IMR-90 (cell line): ENCODE data around the gene PLTP. TPM values are rescaled to one million over a fixed set of nuclear protein-coding genes. Genes with fewer than 3 reads are reported as not detected.

Experiments used
- ATAC-seq: fragments of 200-7000 bp; cut with Tn5 transposase; 2 replicates; pipeline ENCODE4 v1.9.1; 2020; ENCODE audit warnings: low read depth, mild to moderate bottlenecking, moderate library complexity
- BruUV-seq: library from RNA; stranded (reverse); fragments of 400-500 nt; replicated peaks from 2 replicates; lab custom pipeline; 2021; lab: Mats Ljungman, UMichigan
- CTCF ChIA-PET: fragments of 300-600 bp; formaldehyde crosslinking; extraction: SDS; loops from one replicate; lab custom pipeline; 2021; ENCODE audit warnings: antibody characterized with exemption; lab: Yijun Ruan, JAX
- POLR2A ChIA-PET: fragments of 300-600 bp; sonication (Branson Sonifier 250); formaldehyde crosslinking; loops from one replicate; lab custom pipeline; 2022; ENCODE audit warnings: antibody characterized with exemption; ENCODE audit not compliant: unreplicated experiment; lab: Charles Lee
- DNase-seq: peaks from one replicate; pipeline ENCODE4 v3.0.0; 2013
- H2AFZ ChIP-seq: replicated peaks from 2 replicates; pipeline ENCODE3; 2013; ENCODE audit warnings: low read length, mild to moderate bottlenecking; ENCODE audit not compliant: poor library complexity
- H2AK5ac ChIP-seq: 2 replicates; pipeline ENCODE4 v1.6.1; 2013; ENCODE audit warnings: low read depth, low read length, inconsistent platforms
- H2AK9ac ChIP-seq: replicated peaks from 2 replicates; pipeline ENCODE3; 2013; ENCODE audit warnings: mild to moderate bottlenecking, low read depth, low read length, moderate library complexity; ENCODE audit not compliant: poor library complexity
- H2BK120ac ChIP-seq: 2 replicates; pipeline ENCODE4 v1.6.1; 2013; ENCODE audit warnings: low read depth, low read length, inconsistent platforms
- H2BK15ac ChIP-seq: 3 replicates; pipeline ENCODE4 v1.6.1; 2013; ENCODE audit warnings: low read depth, low read length, inconsistent platforms
- H2BK20ac ChIP-seq: 2 replicates; pipeline ENCODE4 v1.6.1; 2013; ENCODE audit warnings: low read depth, mild to moderate bottlenecking, inconsistent platforms, low read length, moderate library complexity
- H2BK5ac ChIP-seq: 2 replicates; pipeline ENCODE4 v1.6.1; 2013; ENCODE audit warnings: mild to moderate bottlenecking, low read depth, low read length, inconsistent platforms; ENCODE audit not compliant: poor library complexity, severe bottlenecking
- H3K14ac ChIP-seq: replicated peaks from 2 replicates; pipeline ENCODE4 v1.6.1; 2013; ENCODE audit warnings: low read depth, low read length, inconsistent platforms
- H3K18ac ChIP-seq: 2 replicates; pipeline ENCODE4 v1.6.1; 2013; ENCODE audit warnings: low read depth, low read length, control low read depth
- H3K23ac ChIP-seq: 2 replicates; pipeline ENCODE4 v1.6.1; 2013; ENCODE audit warnings: low read depth, low read length, inconsistent platforms
- H3K27ac ChIP-seq: 2 replicates; pipeline ENCODE4 v1.5.1; 2013; ENCODE audit warnings: mild to moderate bottlenecking, control low read depth, low read length; ENCODE audit not compliant: insufficient read depth
- H3K27me3 ChIP-seq: 2 replicates; pipeline ENCODE4 v1.6.1; 2013; ENCODE audit warnings: low read length; ENCODE audit not compliant: control insufficient read depth, insufficient read depth
- H3K36me3 ChIP-seq: 2 replicates; pipeline ENCODE4 v1.6.1; 2013; ENCODE audit warnings: low read length, mixed read lengths; ENCODE audit not compliant: control insufficient read depth, insufficient read depth
- H3K4ac ChIP-seq: 2 replicates; pipeline ENCODE4 v1.6.1; 2013; ENCODE audit warnings: low read depth, low read length, inconsistent platforms
- H3K4me1 ChIP-seq: 2 replicates; pipeline ENCODE4 v1.6.1; 2013; ENCODE audit warnings: low read length, mixed read lengths; ENCODE audit not compliant: control insufficient read depth, insufficient read depth
- H3K4me2 ChIP-seq: 2 replicates; pipeline ENCODE4 v1.6.1; 2013; ENCODE audit warnings: low read depth, mild to moderate bottlenecking, control low read depth, low read length, moderate library complexity
- H3K4me3 ChIP-seq: 2 replicates; pipeline ENCODE4 v1.5.1; 2013; ENCODE audit warnings: low read depth, mild to moderate bottlenecking, control low read depth, low read length, moderate library complexity; ENCODE audit not compliant: insufficient read depth
- H3K56ac ChIP-seq: 2 replicates; pipeline ENCODE4 v1.6.1; 2013; ENCODE audit warnings: low read length, inconsistent platforms; ENCODE audit not compliant: insufficient read depth; ENCODE audit errors: extremely low read depth
- H3K79me1 ChIP-seq, 2 experiments: 2 replicates each; pipeline ENCODE4 v1.6.1; 2013; ENCODE audit warnings: low read length in 2 of 2, inconsistent platforms in 1 of 2, low read depth in 1 of 2
- H3K9ac ChIP-seq: 2 replicates; pipeline ENCODE4 v1.6.1; 2013; ENCODE audit warnings: low read depth, low read length, control low read depth
- H3K9me1 ChIP-seq: 2 replicates; pipeline ENCODE4 v1.6.1; 2013; ENCODE audit warnings: low read length, inconsistent platforms; ENCODE audit not compliant: insufficient read depth
- H3K9me3 ChIP-seq: 2 replicates; pipeline ENCODE4 v1.6.1; 2013; ENCODE audit warnings: low read length; ENCODE audit not compliant: control insufficient read depth, insufficient read depth
- H4K20me1 ChIP-seq: 2 replicates; pipeline ENCODE4 v1.6.1; 2013; ENCODE audit warnings: low read length, inconsistent platforms; ENCODE audit not compliant: insufficient read depth
- H4K5ac ChIP-seq: 2 replicates; pipeline ENCODE4 v1.6.1; 2013; ENCODE audit warnings: mild to moderate bottlenecking, low read depth, low read length, control low read depth
- H4K8ac ChIP-seq, 2 experiments: 2 replicates each; pipeline ENCODE4 v1.6.1; 2013; ENCODE audit warnings: low read depth in 2 of 2, low read length in 2 of 2, control low read depth in 1 of 2, inconsistent platforms in 1 of 2
- H4K91ac ChIP-seq: 2 replicates; pipeline ENCODE4 v1.6.1; 2013; ENCODE audit warnings: low read depth, low read length, inconsistent platforms; ENCODE audit not compliant: insufficient read depth
- BHLHE40 ChIP-seq: fragments of 150-350 bp; IDR thresholded peaks from 2 replicates; pipeline ENCODE4 v1.6.1; 2016; ENCODE audit warnings: mild to moderate bottlenecking, low read depth, low read length
- CHD1 ChIP-seq: IDR thresholded peaks from 2 replicates; pipeline ENCODE4 v1.6.1; 2012; ENCODE audit warnings: low read depth, low read length, improper control_type of control experiment
- FOS ChIP-seq: fragments of 150-350 bp; IDR thresholded peaks from 2 replicates; pipeline ENCODE4 v1.6.1; 2016; ENCODE audit warnings: low read depth, low read length
- MAFK ChIP-seq: IDR thresholded peaks from 2 replicates; pipeline ENCODE4 v1.6.1; 2012; ENCODE audit warnings: low read depth, low read length, improper control_type of control experiment
- MAZ ChIP-seq: IDR thresholded peaks from 2 replicates; pipeline ENCODE4 v1.6.1; 2012; ENCODE audit warnings: low read depth, mild to moderate bottlenecking, low read length, improper control_type of control experiment, moderate library complexity, borderline replicate concordance
- NFE2L2 ChIP-seq: fragments of 150-350 bp; IDR thresholded peaks from 2 replicates; pipeline ENCODE4 v1.6.1; 2016; ENCODE audit warnings: low read depth, mild to moderate bottlenecking, low read length
- POLR2A ChIP-seq: IDR thresholded peaks from 2 replicates; pipeline ENCODE4 v1.6.1; 2012; ENCODE audit warnings: mild to moderate bottlenecking, low read depth, low read length
- RAD21 ChIP-seq: IDR thresholded peaks from 2 replicates; pipeline ENCODE4 v1.6.1; 2012; ENCODE audit warnings: low read length, improper control_type of control experiment
- RCOR1 ChIP-seq: IDR thresholded peaks from 2 replicates; pipeline ENCODE4 v1.6.1; 2012; ENCODE audit warnings: mild to moderate bottlenecking, low read length, improper control_type of control experiment; ENCODE audit not compliant: insufficient replicate concordance
- RFX5 ChIP-seq: IDR thresholded peaks from 2 replicates; pipeline ENCODE4 v1.8.0; 2012; ENCODE audit warnings: low read depth, mild to moderate bottlenecking, low read length, moderate library complexity
- WGBS, 2 experiments: methylation state at CpG; one replicate each; pipeline versions ENCODE4 v1.1.5 to v1.1.7; 2013; ENCODE audit warnings: missing lambda C conversion rate in 2 of 2; ENCODE audit not compliant: insufficient read length in 1 of 2; ENCODE audit errors: extremely low coverage in 2 of 2; 5-methylcytosine and 5-hydroxymethylcytosine counted together
- dilution Hi-C: fragments of 300-500 bp; cut with HindIII; formaldehyde crosslinking; loops from one replicate; pipeline ENCODE4 v1.14.3; 2018; ENCODE audit warnings: low sequenced_read_pairs; ENCODE audit not compliant: unreplicated experiment
- in situ Hi-C: fragments of 300-500 bp; cut with MboI; formaldehyde crosslinking; loops from 3 replicates; pipeline ENCODE4 v1.14.3; 2019; ENCODE audit warnings: low sequenced_read_pairs, inconsistent platforms, mixed read lengths
- intact Hi-C: fragments of 100-400 bp; cut with micrococcal nuclease; formaldehyde crosslinking; loops from 2 replicates; pipeline ENCODE4 v1.10.0; 2022
- polyA plus RNA-seq, 3 experiments: library from polyadenylated mRNA; depleted of rRNA; stranded (reverse); fragments of >200 nt; gene quantifications; 2 replicates each; pipeline ENCODE4 v1.2.3, GENCODE V29; 2012; ENCODE audit warnings: low replicate concordance in 1 of 3
- total RNA-seq: library from RNA; depleted of rRNA; stranded (reverse); fragments of >200 nt; gene quantifications from 2 replicates; pipeline ENCODE4 v1.2.3, GENCODE V29; 2012
- TF ChIP-seq, protein P1 (sequence below): fragments of 150-350 bp; IDR thresholded peaks from 2 replicates; pipeline ENCODE4 v1.6.1; 2017; ENCODE audit warnings: mild to moderate bottlenecking, antibody characterized with exemption, low read length, low read depth
- TF ChIP-seq, protein P2 (sequence below): fragments of 150-350 bp; IDR thresholded peaks from 2 replicates; pipeline ENCODE4 v1.6.1; 2016; ENCODE audit warnings: low read depth, mild to moderate bottlenecking, low read length, moderate library complexity, borderline replicate concordance
- TF ChIP-seq, protein P3 (sequence below): conservative IDR thresholded peaks from 2 replicates; pipeline ENCODE4 v1.5.1; 2012; ENCODE audit warnings: mild to moderate bottlenecking, low read depth, low read length, improper control_type of control experiment

PLTP gene
- total and polyA plus RNA-seq, 2 of the 4 experiments (the other 2 are of a cell fraction), result 5.4 to 55.8 TPM

DNA sequence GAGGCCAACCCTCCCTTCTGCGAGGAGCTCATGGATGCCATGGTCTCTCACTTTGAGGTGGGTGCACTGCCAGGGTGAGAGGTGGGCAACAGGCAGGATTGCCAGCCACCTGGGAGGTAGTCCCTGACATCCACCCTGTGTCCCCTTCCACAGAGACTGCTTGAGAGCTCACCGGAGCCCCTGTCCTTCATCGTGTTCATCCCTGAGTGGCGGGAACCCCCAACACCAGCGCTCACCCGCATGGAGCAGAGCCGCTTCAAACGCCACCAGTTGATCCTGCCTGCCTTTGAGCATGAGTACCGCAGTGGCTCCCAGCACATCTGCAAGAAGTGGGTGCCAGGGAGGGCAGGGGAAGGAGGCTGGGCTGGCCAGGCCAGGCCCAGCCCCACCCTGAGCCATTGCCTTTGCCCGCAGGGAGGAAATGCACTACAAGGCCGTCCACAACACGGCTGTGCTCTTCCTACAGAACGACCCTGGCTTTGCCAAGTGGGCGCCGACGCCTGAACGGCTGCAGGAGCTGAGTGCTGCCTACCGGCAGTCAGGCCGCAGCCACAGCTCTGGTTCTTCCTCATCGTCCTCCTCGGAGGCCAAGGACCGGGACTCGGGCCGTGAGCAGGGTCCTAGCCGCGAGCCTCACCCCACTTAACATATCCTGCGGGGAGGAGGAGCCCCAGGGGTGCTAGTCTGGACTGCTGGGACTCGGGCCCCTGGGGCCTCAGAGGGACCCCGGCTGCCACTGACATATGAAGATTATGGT is 35.3 kb upstream of the PLTP start:
- POLR2A ChIA-PET, result no interaction called here

More for the DNA sequence above, 35.3 kb upstream of the PLTP start:
- H3K9me1 ChIP-seq, result 0 out of 2 replicates have a peak, but pooled peaks cover 3% of the 10 kb centered on the region
- no TSS peak for BruUV-seq
- H3K36me3 ChIP-seq, result peaks cover 89% of the 10 kb centered on the region
- H3K9me3 ChIP-seq, result no peaks in the 10 kb centered on the region
- in situ Hi-C loops, result no loop called here
- H2BK20ac ChIP-seq, result no peak overlapping the region
- H2BK15ac ChIP-seq, result no peak overlapping the region
- no peak overlapping the region for H4K91ac ChIP-seq
- H3K18ac ChIP-seq, result no peak overlapping the region
- no peak overlapping the region for H3K4me3 ChIP-seq
- 93% methylated on average over 3 of the region's 29 CpGs; no CpG with 5 or more reads in 1 of the 2 experiments for WGBS, 2 experiments
- no peak overlapping the region for H3K4me2 ChIP-seq
- no peak overlapping the region for H3K56ac ChIP-seq
- H3K27me3 ChIP-seq, result no peaks in the 10 kb centered on the region
- H2BK5ac ChIP-seq, result no peak overlapping the region
- H3K79me1 ChIP-seq, result no peaks in the 10 kb centered on the region; a peak in 1 of 4 replicates
- H3K4ac ChIP-seq, result no peak overlapping the region
- H2AFZ ChIP-seq, result no peak overlapping the region
- no peak overlapping the region for H4K8ac ChIP-seq
- no peak overlapping the region for H3K27ac ChIP-seq
- no peak for TF ChIP-seq RCOR1
- no peak for TF ChIP-seq CHD1
- no peak for TF ChIP-seq RAD21
- no peak for TF ChIP-seq RFX5
- TF ChIP-seq, protein P1, sequence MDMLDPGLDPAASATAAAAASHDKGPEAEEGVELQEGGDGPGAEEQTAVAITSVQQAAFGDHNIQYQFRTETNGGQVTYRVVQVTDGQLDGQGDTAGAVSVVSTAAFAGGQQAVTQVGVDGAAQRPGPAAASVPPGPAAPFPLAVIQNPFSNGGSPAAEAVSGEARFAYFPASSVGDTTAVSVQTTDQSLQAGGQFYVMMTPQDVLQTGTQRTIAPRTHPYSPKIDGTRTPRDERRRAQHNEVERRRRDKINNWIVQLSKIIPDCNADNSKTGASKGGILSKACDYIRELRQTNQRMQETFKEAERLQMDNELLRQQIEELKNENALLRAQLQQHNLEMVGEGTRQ, result no peak
- no peak for TF ChIP-seq MAZ
- no peak for TF ChIP-seq FOS
- TF ChIP-seq BHLHE40, result no peak
- TF ChIP-seq MAFK, result no peak
- TF ChIP-seq, protein P2, sequence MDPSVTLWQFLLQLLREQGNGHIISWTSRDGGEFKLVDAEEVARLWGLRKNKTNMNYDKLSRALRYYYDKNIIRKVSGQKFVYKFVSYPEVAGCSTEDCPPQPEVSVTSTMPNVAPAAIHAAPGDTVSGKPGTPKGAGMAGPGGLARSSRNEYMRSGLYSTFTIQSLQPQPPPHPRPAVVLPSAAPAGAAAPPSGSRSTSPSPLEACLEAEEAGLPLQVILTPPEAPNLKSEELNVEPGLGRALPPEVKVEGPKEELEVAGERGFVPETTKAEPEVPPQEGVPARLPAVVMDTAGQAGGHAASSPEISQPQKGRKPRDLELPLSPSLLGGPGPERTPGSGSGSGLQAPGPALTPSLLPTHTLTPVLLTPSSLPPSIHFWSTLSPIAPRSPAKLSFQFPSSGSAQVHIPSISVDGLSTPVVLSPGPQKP, result no peak
- no peak for TF ChIP-seq POLR2A
- TF ChIP-seq, protein P3, sequence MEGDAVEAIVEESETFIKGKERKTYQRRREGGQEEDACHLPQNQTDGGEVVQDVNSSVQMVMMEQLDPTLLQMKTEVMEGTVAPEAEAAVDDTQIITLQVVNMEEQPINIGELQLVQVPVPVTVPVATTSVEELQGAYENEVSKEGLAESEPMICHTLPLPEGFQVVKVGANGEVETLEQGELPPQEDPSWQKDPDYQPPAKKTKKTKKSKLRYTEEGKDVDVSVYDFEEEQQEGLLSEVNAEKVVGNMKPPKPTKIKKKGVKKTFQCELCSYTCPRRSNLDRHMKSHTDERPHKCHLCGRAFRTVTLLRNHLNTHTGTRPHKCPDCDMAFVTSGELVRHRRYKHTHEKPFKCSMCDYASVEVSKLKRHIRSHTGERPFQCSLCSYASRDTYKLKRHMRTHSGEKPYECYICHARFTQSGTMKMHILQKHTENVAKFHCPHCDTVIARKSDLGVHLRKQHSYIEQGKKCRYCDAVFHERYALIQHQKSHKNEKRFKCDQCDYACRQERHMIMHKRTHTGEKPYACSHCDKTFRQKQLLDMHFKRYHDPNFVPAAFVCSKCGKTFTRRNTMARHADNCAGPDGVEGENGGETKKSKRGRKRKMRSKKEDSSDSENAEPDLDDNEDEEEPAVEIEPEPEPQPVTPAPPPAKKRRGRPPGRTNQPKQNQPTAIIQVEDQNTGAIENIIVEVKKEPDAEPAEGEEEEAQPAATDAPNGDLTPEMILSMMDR, result no peak
- no peak for TF ChIP-seq NFE2L2
- intact Hi-C loops, result no loop called here
- DNase-seq, result no peak
- peaks cover 7% of the 10 kb centered on the region; the same call in 1 of the 2 replicates for H4K20me1 ChIP-seq
- no peak for ATAC-seq
- dilution Hi-C loops, result no loop called here
- no peak overlapping the region for H4K5ac ChIP-seq
- no peak overlapping the region for H3K9ac ChIP-seq
- no peak overlapping the region for H2AK9ac ChIP-seq
- H3K23ac ChIP-seq, result no peak overlapping the region
- no peak overlapping the region for H2AK5ac ChIP-seq
- CTCF ChIA-PET, result no interaction called here
- H3K4me1 ChIP-seq, result no peaks in the 10 kb centered on the region
- no peak overlapping the region for H3K14ac ChIP-seq
- H2BK120ac ChIP-seq, result no peak overlapping the region
